Measurements from ENCODE around the gene MED23. TPM values are rescaled to one million over a fixed set of nuclear protein-coding genes. Genes with fewer than 3 reads are reported as not detected.

MED23 gene
- total RNA-seq, 2 experiments from 2014 or later, result 30.2 to 34.2 TPM

DNA sequence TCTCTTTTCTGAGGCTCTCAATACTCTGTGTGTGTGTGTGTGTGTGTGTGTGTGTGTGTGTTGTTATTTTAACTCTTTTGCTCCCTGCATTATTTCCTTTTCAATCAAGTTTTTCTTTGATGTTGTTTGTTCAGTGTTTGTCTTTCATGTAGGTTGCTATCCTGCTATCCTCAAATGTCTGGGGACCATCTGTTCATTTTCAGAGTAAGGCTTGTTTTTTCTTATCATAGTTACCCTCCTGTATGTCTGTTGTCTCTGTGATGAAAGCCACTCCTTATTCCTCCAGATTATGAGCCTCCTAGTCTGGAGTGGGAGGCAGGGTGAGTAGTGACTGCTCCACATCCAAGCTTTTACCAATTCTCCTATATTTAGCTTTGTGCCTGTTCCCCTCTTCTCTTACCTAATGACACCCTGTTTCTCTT, 18.2 kb upstream of the MED23 start:
- H4K20me1 ChIP-seq (ENCODE audit: insufficient read depth, low read length), result no peaks in the 10 kb centered on the region
- H3K27ac ChIP-seq (ENCODE audit: low read depth, low read length, poor library complexity, severe bottlenecking), result no peak overlapping the region
- TF ChIP-seq, protein P1, sequence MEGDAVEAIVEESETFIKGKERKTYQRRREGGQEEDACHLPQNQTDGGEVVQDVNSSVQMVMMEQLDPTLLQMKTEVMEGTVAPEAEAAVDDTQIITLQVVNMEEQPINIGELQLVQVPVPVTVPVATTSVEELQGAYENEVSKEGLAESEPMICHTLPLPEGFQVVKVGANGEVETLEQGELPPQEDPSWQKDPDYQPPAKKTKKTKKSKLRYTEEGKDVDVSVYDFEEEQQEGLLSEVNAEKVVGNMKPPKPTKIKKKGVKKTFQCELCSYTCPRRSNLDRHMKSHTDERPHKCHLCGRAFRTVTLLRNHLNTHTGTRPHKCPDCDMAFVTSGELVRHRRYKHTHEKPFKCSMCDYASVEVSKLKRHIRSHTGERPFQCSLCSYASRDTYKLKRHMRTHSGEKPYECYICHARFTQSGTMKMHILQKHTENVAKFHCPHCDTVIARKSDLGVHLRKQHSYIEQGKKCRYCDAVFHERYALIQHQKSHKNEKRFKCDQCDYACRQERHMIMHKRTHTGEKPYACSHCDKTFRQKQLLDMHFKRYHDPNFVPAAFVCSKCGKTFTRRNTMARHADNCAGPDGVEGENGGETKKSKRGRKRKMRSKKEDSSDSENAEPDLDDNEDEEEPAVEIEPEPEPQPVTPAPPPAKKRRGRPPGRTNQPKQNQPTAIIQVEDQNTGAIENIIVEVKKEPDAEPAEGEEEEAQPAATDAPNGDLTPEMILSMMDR (conservative IDR thresholded peaks at IDR 0.05; ENCODE audit: low read length), result no peak
- no peak for TF ChIP-seq EZH2phosphoT487 (IDR thresholded peaks at IDR 0.05; ENCODE audit: borderline replicate concordance, low read depth, low read length)
- H3K79me2 ChIP-seq (ENCODE audit: insufficient read depth, low read depth, low read length), result no peaks in the 10 kb centered on the region
- no peak overlapping the region for H3K4me2 ChIP-seq (ENCODE audit: low read length)
- H3K36me3 ChIP-seq (ENCODE audit: insufficient read depth, low read length), result no peaks in the 10 kb centered on the region; the same call in 1 of the 2 replicates
- H3K4me1 ChIP-seq (ENCODE audit: insufficient read depth, low read length, poor library complexity, severe bottlenecking), result no peaks in the 10 kb centered on the region
- intact Hi-C loops (cut with micrococcal nuclease; ENCODE audit: unreplicated experiment), result no loop called here
- ChIA-PET CTCF (ENCODE audit: unreplicated experiment) (no interaction called here), POLR2A (interaction anchor here (0.6 to 0.7 kb wide), 3 partner anchors 453 to 746 kb away, joined by 3 to 7 read pairs (median 6); partner anchors contain the start of gene EPB41L2)
- H3K9me2 ChIP-seq (ENCODE audit: insufficient read depth, low read length), result no peaks in the 10 kb centered on the region
- BruUV-seq (replicated peaks), result no TSS peak
- DNase-seq (ENCODE audit: low spot score), result no peak
- no peak overlapping the region for H2AFZ ChIP-seq (ENCODE audit: low read length)
- H3K9me3 ChIP-seq (ENCODE audit: low read length), result no peaks in the 10 kb centered on the region
- no peak overlapping the region for H3K4me3 ChIP-seq (ENCODE audit: low read depth, low read length, poor library complexity, severe bottlenecking)

DNA sequence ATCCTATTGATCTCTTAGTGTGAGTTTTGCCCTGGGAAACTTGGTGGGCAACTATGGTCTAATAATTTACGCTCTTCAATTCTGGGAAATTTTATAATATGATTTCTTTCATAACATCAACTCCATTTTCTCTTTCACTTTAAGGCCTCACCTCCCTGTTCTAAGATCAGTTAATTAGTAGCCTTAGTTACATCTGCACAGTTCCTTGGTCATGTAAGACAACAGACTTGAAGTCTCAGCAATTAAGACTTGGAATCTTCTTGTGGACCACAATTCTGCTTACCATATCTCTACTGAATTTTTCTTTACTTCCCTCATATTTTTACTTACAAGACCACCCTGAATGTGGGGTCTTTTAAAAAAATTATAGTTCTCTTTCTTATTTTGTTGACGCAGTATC, 17.8 kb upstream of the MED23 start:
- Histone ChIP-seq H3K79me2 (ENCODE audit: insufficient read depth, low read depth, low read length) (no peaks in the 10 kb centered on the region), H3K4me1 (ENCODE audit: insufficient read depth, low read length, poor library complexity, severe bottlenecking) (no peaks in the 10 kb centered on the region), H3K27ac (ENCODE audit: low read depth, low read length, poor library complexity, severe bottlenecking) (no peak overlapping the region), H3K4me3 (ENCODE audit: low read depth, low read length, poor library complexity, severe bottlenecking) (no peak overlapping the region), H3K4me2 (ENCODE audit: low read length) (no peak overlapping the region), H3K9me3 (ENCODE audit: low read length) (no peaks in the 10 kb centered on the region), H3K9me2 (ENCODE audit: insufficient read depth, low read length) (no peaks in the 10 kb centered on the region), H3K36me3 (ENCODE audit: insufficient read depth, low read length) (no peaks in the 10 kb centered on the region; the same call in 1 of the 2 replicates), H2AFZ (ENCODE audit: low read length) (no peak overlapping the region), H4K20me1 (ENCODE audit: insufficient read depth, low read length) (no peaks in the 10 kb centered on the region)
- ChIA-PET POLR2A (interaction anchor here (0.7 kb wide), 1 partner anchor 583 kb away, joined by 7 read pairs; the partner anchor contains the start of gene EPB41L2), CTCF (ENCODE audit: unreplicated experiment) (no interaction called here)
- intact Hi-C loops (cut with micrococcal nuclease; ENCODE audit: unreplicated experiment), result no loop called here
- no peak for TF ChIP-seq EZH2phosphoT487 (IDR thresholded peaks at IDR 0.05; ENCODE audit: borderline replicate concordance, low read depth, low read length)
- TF ChIP-seq, protein P1 (conservative IDR thresholded peaks at IDR 0.05; ENCODE audit: low read length), result no peak
- BruUV-seq (replicated peaks), result no TSS peak
- no peak for DNase-seq (ENCODE audit: low spot score)

DNA sequence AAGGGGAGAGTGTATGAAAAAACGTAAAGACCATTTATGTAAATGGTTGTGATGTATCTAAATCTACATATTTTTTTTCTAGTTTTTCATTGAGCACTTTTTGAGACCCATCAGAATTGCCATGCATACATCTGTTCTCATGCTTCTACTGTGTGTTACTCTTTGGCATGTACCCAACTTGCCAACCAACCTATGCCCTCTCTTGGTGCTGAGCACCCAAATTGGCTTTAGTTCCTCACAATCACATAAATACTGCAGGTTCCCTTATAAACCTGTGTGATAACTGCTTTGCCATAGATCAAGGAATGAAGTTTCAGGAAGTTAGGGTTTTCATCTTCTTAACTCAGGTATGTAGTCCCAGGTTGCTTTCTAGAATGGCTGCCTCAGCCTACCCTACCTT, 16.9 kb upstream of the MED23 start:
- TF ChIP-seq EZH2phosphoT487 (IDR thresholded peaks at IDR 0.05; ENCODE audit: borderline replicate concordance, low read depth, low read length), result no peak
- TF ChIP-seq, protein P1 (conservative IDR thresholded peaks at IDR 0.05; ENCODE audit: low read length), result no peak
- H3K9me2 ChIP-seq (ENCODE audit: insufficient read depth, low read length), result no peaks in the 10 kb centered on the region
- H3K27ac ChIP-seq (ENCODE audit: low read depth, low read length, poor library complexity, severe bottlenecking), result no peak overlapping the region
- ChIA-PET CTCF (ENCODE audit: unreplicated experiment) (no interaction called here), POLR2A (no interaction called here)
- H3K9me3 ChIP-seq (ENCODE audit: low read length), result no peaks in the 10 kb centered on the region
- H3K4me3 ChIP-seq (ENCODE audit: low read depth, low read length, poor library complexity, severe bottlenecking), result no peak overlapping the region
- no peak overlapping the region for H2AFZ ChIP-seq (ENCODE audit: low read length)
- intact Hi-C loops (cut with micrococcal nuclease; ENCODE audit: unreplicated experiment), result no loop called here
- H3K4me1 ChIP-seq (ENCODE audit: insufficient read depth, low read length, poor library complexity, severe bottlenecking), result peaks cover 6% of the 10 kb centered on the region
- H3K4me2 ChIP-seq (ENCODE audit: low read length), result no peak overlapping the region
- no TSS peak for BruUV-seq (replicated peaks)
- no peaks in the 10 kb centered on the region for H3K79me2 ChIP-seq (ENCODE audit: insufficient read depth, low read depth, low read length)
- DNase-seq (ENCODE audit: low spot score), result no peak
- H3K36me3 ChIP-seq (ENCODE audit: insufficient read depth, low read length), result no peaks in the 10 kb centered on the region; the same call in 1 of the 2 replicates
- no peaks in the 10 kb centered on the region for H4K20me1 ChIP-seq (ENCODE audit: insufficient read depth, low read length)
